Cardiac septum (tissue), 1 donor: ENCODE data around the gene TSPAN13. TPM values are rescaled to one million over a fixed set of nuclear protein-coding genes. Genes with fewer than 3 reads are reported as not detected.

Experiments
- DNase-seq: peaks from one replicate; pipeline ENCODE4 v3.0.0-alpha.2; 2020; ENCODE audit warnings: low spot score
- intact Hi-C: fragments of 100-400 bp; cut with DNase I; formaldehyde crosslinking; loops from one replicate; pipeline ENCODE4 v1.14.0; 2022
- long read RNA-seq: library from polyadenylated mRNA; unstranded; transcript quantifications from one replicate; pipeline ENCODE4 v2.0.0, GENCODE V29; 2021
- total RNA-seq: library from RNA; stranded (reverse); fragmentation: NEBNext Ultra II Directional; extraction: Animal tissue kit (Norgen Biotek cat#: 25700); gene quantifications from one replicate; pipeline ENCODE4 v1.2.1, GENCODE V29; 2021
- donor health status: DM: no; HTN: no; CAD: no.

Gene TSPAN13
- total RNA-seq, result 13.5 TPM
- long read RNA-seq, transcript TSPAN13-201 (6 exons, 2,093 nt), result major isoform, 21 of 22 reads
- long read RNA-seq, partial matches to known transcripts, result 0 of 22 reads
- long read RNA-seq, other reads (novel, unspliced or antisense), result 1 of 22 reads

- intact Hi-C loops, result no loop called here
- DNase-seq, result peak; percentile 92
Measured at GRCh38 chr7:16753102-16753931, at the start of gene TSPAN13. Gene TSPAN13, plus strand, starts transcription at chr7:16753755. Its CDS starts 213 bp downstream, at chr7:16753968.

- intact Hi-C loops, result no loop called here
- DNase-seq, result no peak
Measured at GRCh38 chr7:16708511-16708910, 45.0 kb upstream of the TSPAN13 start.

GRCh38 chr7:16708980-16709379 lies 44.6 kb upstream of the TSPAN13 start:
- no peak for DNase-seq
- intact Hi-C loops, result no loop called here

- intact Hi-C loops, result no loop called here
- DNase-seq, result no peak
Measured at GRCh38 chr7:16710651-16711050, 42.9 kb upstream of the TSPAN13 start.

GRCh38 chr7:16711730-16712129 lies 41.8 kb upstream of the TSPAN13 start:
- intact Hi-C loops, result no loop called here
- no peak for DNase-seq

GRCh38 chr7:16712916-16713315 lies 40.6 kb upstream of the TSPAN13 start:
- intact Hi-C loops, result no loop called here
- DNase-seq, result no peak

GRCh38 chr7:16715928-16716327 lies 37.6 kb upstream of the TSPAN13 start:
- intact Hi-C loops, result no loop called here
- no peak for DNase-seq

- DNase-seq, result no peak
- intact Hi-C loops, result no loop called here
Measured at GRCh38 chr7:16718111-16718656, 35.4 kb upstream of the TSPAN13 start.

GRCh38 chr7:16719699-16720098 lies 33.9 kb upstream of the TSPAN13 start:
- intact Hi-C loops, result no loop called here
- DNase-seq, result no peak

- no peak for DNase-seq
- intact Hi-C loops, result no loop called here
Measured at GRCh38 chr7:16721541-16721940, 32.0 kb upstream of the TSPAN13 start.

- intact Hi-C loops, result no loop called here
- DNase-seq, result no peak
Measured at GRCh38 chr7:16724344-16724743, 29.2 kb upstream of the TSPAN13 start.

- intact Hi-C loops, result no loop called here
- no peak for DNase-seq
Measured at GRCh38 chr7:16726189-16726588, 27.4 kb upstream of the TSPAN13 start.

GRCh38 chr7:16727736-16728135 lies 25.8 kb upstream of the TSPAN13 start:
- intact Hi-C loops, result no loop called here
- no peak for DNase-seq

- intact Hi-C loops, result no loop called here
- DNase-seq, result no peak
Measured at GRCh38 chr7:16728811-16729210, 24.7 kb upstream of the TSPAN13 start.

- intact Hi-C loops, result no loop called here
- DNase-seq, result no peak
Measured at GRCh38 chr7:16729541-16729940, 24.0 kb upstream of the TSPAN13 start.

- intact Hi-C loops, result no loop called here
- DNase-seq, result no peak
Measured at GRCh38 chr7:16730937-16731336, 22.6 kb upstream of the TSPAN13 start.

GRCh38 chr7:16732828-16733227 lies 20.7 kb upstream of the TSPAN13 start:
- intact Hi-C loops, result no loop called here
- DNase-seq, result no peak

GRCh38 chr7:16734148-16734726 lies 19.3 kb upstream of the TSPAN13 start:
- intact Hi-C loops, result no loop called here

GRCh38 chr7:16735020-16735419 lies 18.5 kb upstream of the TSPAN13 start:
- DNase-seq, result no peak
- intact Hi-C loops, result no loop called here

More at GRCh38 chr7:16734148-16734726, 19.3 kb upstream of the TSPAN13 start:
- DNase-seq, result no peak

GRCh38 chr7:16738011-16738688 lies 15.4 kb upstream of the TSPAN13 start:
- intact Hi-C loops, result no loop called here
- DNase-seq, result no peak
